IMR-90 (cell line): Measurements from ENCODE around the gene RPS15. TPM values are rescaled to one million over a fixed set of nuclear protein-coding genes. Genes with fewer than 3 reads are reported as not detected.

ENCODE experiments used
- ATAC-seq: fragments of 200-7000 bp; cut with Tn5 transposase; 2 replicates; pipeline ENCODE4 v1.9.1; 2020; ENCODE audit warnings: low read depth, mild to moderate bottlenecking, moderate library complexity
- BruUV-seq: library from RNA; stranded (reverse); fragments of 400-500 nt; replicated peaks from 2 replicates; lab custom pipeline; 2021; lab: Mats Ljungman, UMichigan
- CTCF ChIA-PET: fragments of 300-600 bp; formaldehyde crosslinking; extraction: SDS; loops from one replicate; lab custom pipeline; 2021; ENCODE audit warnings: antibody characterized with exemption; lab: Yijun Ruan, JAX
- POLR2A ChIA-PET: fragments of 300-600 bp; sonication (Branson Sonifier 250); formaldehyde crosslinking; loops from one replicate; lab custom pipeline; 2022; ENCODE audit warnings: antibody characterized with exemption; ENCODE audit not compliant: unreplicated experiment; lab: Charles Lee
- DNase-seq: peaks from one replicate; pipeline ENCODE4 v3.0.0; 2013
- H2AFZ ChIP-seq: replicated peaks from 2 replicates; pipeline ENCODE3; 2013; ENCODE audit warnings: low read length, mild to moderate bottlenecking; ENCODE audit not compliant: poor library complexity
- H2AK5ac ChIP-seq: 2 replicates; pipeline ENCODE4 v1.6.1; 2013; ENCODE audit warnings: low read depth, low read length, inconsistent platforms
- H2AK9ac ChIP-seq: replicated peaks from 2 replicates; pipeline ENCODE3; 2013; ENCODE audit warnings: mild to moderate bottlenecking, low read depth, low read length, moderate library complexity; ENCODE audit not compliant: poor library complexity
- H2BK120ac ChIP-seq: 2 replicates; pipeline ENCODE4 v1.6.1; 2013; ENCODE audit warnings: low read depth, low read length, inconsistent platforms
- H2BK15ac ChIP-seq: 3 replicates; pipeline ENCODE4 v1.6.1; 2013; ENCODE audit warnings: low read depth, low read length, inconsistent platforms
- H2BK20ac ChIP-seq: 2 replicates; pipeline ENCODE4 v1.6.1; 2013; ENCODE audit warnings: low read depth, mild to moderate bottlenecking, inconsistent platforms, low read length, moderate library complexity
- H2BK5ac ChIP-seq: 2 replicates; pipeline ENCODE4 v1.6.1; 2013; ENCODE audit warnings: mild to moderate bottlenecking, low read depth, low read length, inconsistent platforms; ENCODE audit not compliant: poor library complexity, severe bottlenecking
- H3K14ac ChIP-seq: replicated peaks from 2 replicates; pipeline ENCODE4 v1.6.1; 2013; ENCODE audit warnings: low read depth, low read length, inconsistent platforms
- H3K18ac ChIP-seq: 2 replicates; pipeline ENCODE4 v1.6.1; 2013; ENCODE audit warnings: low read depth, low read length, control low read depth
- H3K23ac ChIP-seq: 2 replicates; pipeline ENCODE4 v1.6.1; 2013; ENCODE audit warnings: low read depth, low read length, inconsistent platforms
- H3K27ac ChIP-seq: 2 replicates; pipeline ENCODE4 v1.5.1; 2013; ENCODE audit warnings: mild to moderate bottlenecking, control low read depth, low read length; ENCODE audit not compliant: insufficient read depth
- H3K27me3 ChIP-seq: 2 replicates; pipeline ENCODE4 v1.6.1; 2013; ENCODE audit warnings: low read length; ENCODE audit not compliant: control insufficient read depth, insufficient read depth
- H3K36me3 ChIP-seq: 2 replicates; pipeline ENCODE4 v1.6.1; 2013; ENCODE audit warnings: low read length, mixed read lengths; ENCODE audit not compliant: control insufficient read depth, insufficient read depth
- H3K4ac ChIP-seq: 2 replicates; pipeline ENCODE4 v1.6.1; 2013; ENCODE audit warnings: low read depth, low read length, inconsistent platforms
- H3K4me1 ChIP-seq: 2 replicates; pipeline ENCODE4 v1.6.1; 2013; ENCODE audit warnings: low read length, mixed read lengths; ENCODE audit not compliant: control insufficient read depth, insufficient read depth
- H3K4me2 ChIP-seq: 2 replicates; pipeline ENCODE4 v1.6.1; 2013; ENCODE audit warnings: low read depth, mild to moderate bottlenecking, control low read depth, low read length, moderate library complexity
- H3K4me3 ChIP-seq: 2 replicates; pipeline ENCODE4 v1.5.1; 2013; ENCODE audit warnings: low read depth, mild to moderate bottlenecking, control low read depth, low read length, moderate library complexity; ENCODE audit not compliant: insufficient read depth
- H3K56ac ChIP-seq: 2 replicates; pipeline ENCODE4 v1.6.1; 2013; ENCODE audit warnings: low read length, inconsistent platforms; ENCODE audit not compliant: insufficient read depth; ENCODE audit errors: extremely low read depth
- H3K79me1 ChIP-seq, 2 experiments: 2 replicates each; pipeline ENCODE4 v1.6.1; 2013; ENCODE audit warnings: low read length in 2 of 2, inconsistent platforms in 1 of 2, low read depth in 1 of 2
- H3K9ac ChIP-seq: 2 replicates; pipeline ENCODE4 v1.6.1; 2013; ENCODE audit warnings: low read depth, low read length, control low read depth
- H3K9me1 ChIP-seq: 2 replicates; pipeline ENCODE4 v1.6.1; 2013; ENCODE audit warnings: low read length, inconsistent platforms; ENCODE audit not compliant: insufficient read depth
- H3K9me3 ChIP-seq: 2 replicates; pipeline ENCODE4 v1.6.1; 2013; ENCODE audit warnings: low read length; ENCODE audit not compliant: control insufficient read depth, insufficient read depth
- H4K20me1 ChIP-seq: 2 replicates; pipeline ENCODE4 v1.6.1; 2013; ENCODE audit warnings: low read length, inconsistent platforms; ENCODE audit not compliant: insufficient read depth
- H4K5ac ChIP-seq: 2 replicates; pipeline ENCODE4 v1.6.1; 2013; ENCODE audit warnings: mild to moderate bottlenecking, low read depth, low read length, control low read depth
- H4K8ac ChIP-seq, 2 experiments: 2 replicates each; pipeline ENCODE4 v1.6.1; 2013; ENCODE audit warnings: low read depth in 2 of 2, low read length in 2 of 2, control low read depth in 1 of 2, inconsistent platforms in 1 of 2
- H4K91ac ChIP-seq: 2 replicates; pipeline ENCODE4 v1.6.1; 2013; ENCODE audit warnings: low read depth, low read length, inconsistent platforms; ENCODE audit not compliant: insufficient read depth
- BHLHE40 ChIP-seq: fragments of 150-350 bp; IDR thresholded peaks from 2 replicates; pipeline ENCODE4 v1.6.1; 2016; ENCODE audit warnings: mild to moderate bottlenecking, low read depth, low read length
- CEBPB ChIP-seq: IDR thresholded peaks from 2 replicates; pipeline ENCODE4 v1.6.1; 2012; ENCODE audit warnings: low read depth, low read length, improper control_type of control experiment
- CHD1 ChIP-seq: IDR thresholded peaks from 2 replicates; pipeline ENCODE4 v1.6.1; 2012; ENCODE audit warnings: low read depth, low read length, improper control_type of control experiment
- CTCF ChIP-seq: conservative IDR thresholded peaks from 2 replicates; pipeline ENCODE4 v1.5.1; 2012; ENCODE audit warnings: mild to moderate bottlenecking, low read depth, low read length, improper control_type of control experiment
- FOS ChIP-seq: fragments of 150-350 bp; IDR thresholded peaks from 2 replicates; pipeline ENCODE4 v1.6.1; 2016; ENCODE audit warnings: low read depth, low read length
- MAFK ChIP-seq: IDR thresholded peaks from 2 replicates; pipeline ENCODE4 v1.6.1; 2012; ENCODE audit warnings: low read depth, low read length, improper control_type of control experiment
- MAZ ChIP-seq: IDR thresholded peaks from 2 replicates; pipeline ENCODE4 v1.6.1; 2012; ENCODE audit warnings: low read depth, mild to moderate bottlenecking, low read length, improper control_type of control experiment, moderate library complexity, borderline replicate concordance
- MXI1 ChIP-seq: IDR thresholded peaks from 2 replicates; pipeline ENCODE4 v1.6.1; 2012; ENCODE audit warnings: low read depth, mild to moderate bottlenecking, low read length, moderate library complexity, borderline replicate concordance
- NFE2L2 ChIP-seq: fragments of 150-350 bp; IDR thresholded peaks from 2 replicates; pipeline ENCODE4 v1.6.1; 2016; ENCODE audit warnings: low read depth, mild to moderate bottlenecking, low read length
- POLR2A ChIP-seq: IDR thresholded peaks from 2 replicates; pipeline ENCODE4 v1.6.1; 2012; ENCODE audit warnings: mild to moderate bottlenecking, low read depth, low read length
- RAD21 ChIP-seq: IDR thresholded peaks from 2 replicates; pipeline ENCODE4 v1.6.1; 2012; ENCODE audit warnings: low read length, improper control_type of control experiment
- RCOR1 ChIP-seq: IDR thresholded peaks from 2 replicates; pipeline ENCODE4 v1.6.1; 2012; ENCODE audit warnings: mild to moderate bottlenecking, low read length, improper control_type of control experiment; ENCODE audit not compliant: insufficient replicate concordance
- RFX5 ChIP-seq: IDR thresholded peaks from 2 replicates; pipeline ENCODE4 v1.8.0; 2012; ENCODE audit warnings: low read depth, mild to moderate bottlenecking, low read length, moderate library complexity
- SMC3 ChIP-seq: fragments of 150-350 bp; IDR thresholded peaks from 2 replicates; pipeline ENCODE4 v1.6.1; 2016; ENCODE audit warnings: low read depth, mild to moderate bottlenecking, antibody characterized with exemption, low read length, moderate library complexity
- WGBS, 2 experiments: methylation state at CpG; one replicate each; pipeline versions ENCODE4 v1.1.5 to v1.1.7; 2013; ENCODE audit warnings: missing lambda C conversion rate in 2 of 2; ENCODE audit not compliant: insufficient read length in 1 of 2; ENCODE audit errors: extremely low coverage in 2 of 2; 5-methylcytosine and 5-hydroxymethylcytosine counted together
- dilution Hi-C: fragments of 300-500 bp; cut with HindIII; formaldehyde crosslinking; loops from one replicate; pipeline ENCODE4 v1.14.3; 2018; ENCODE audit warnings: low sequenced_read_pairs; ENCODE audit not compliant: unreplicated experiment
- in situ Hi-C: fragments of 300-500 bp; cut with MboI; formaldehyde crosslinking; loops from 3 replicates; pipeline ENCODE4 v1.14.3; 2019; ENCODE audit warnings: low sequenced_read_pairs, inconsistent platforms, mixed read lengths
- intact Hi-C: fragments of 100-400 bp; cut with micrococcal nuclease; formaldehyde crosslinking; loops from 2 replicates; pipeline ENCODE4 v1.10.0; 2022
- polyA plus RNA-seq, 3 experiments: library from polyadenylated mRNA; depleted of rRNA; stranded (reverse); fragments of >200 nt; gene quantifications; 2 replicates each; pipeline ENCODE4 v1.2.3, GENCODE V29; 2012; ENCODE audit warnings: low replicate concordance in 1 of 3
- total RNA-seq: library from RNA; depleted of rRNA; stranded (reverse); fragments of >200 nt; gene quantifications from 2 replicates; pipeline ENCODE4 v1.2.3, GENCODE V29; 2012
- TF ChIP-seq, protein P1 (sequence below): fragments of 150-350 bp; IDR thresholded peaks from 2 replicates; pipeline ENCODE4 v1.6.1; 2016; ENCODE audit warnings: low read depth, mild to moderate bottlenecking, low read length, moderate library complexity, borderline replicate concordance

RPS15 gene
- total and polyA plus RNA-seq, 2 of the 4 experiments (the other 2 are of a cell fraction): 1,179 to 1,855 TPM

- H2BK15ac ChIP-seq: peak within 1 kb of the TSS; percentile 85; the same call in 1 of the 3 replicates
- peak within 1 kb of the TSS; percentile 80 to 98 for H4K8ac ChIP-seq
- H2AK9ac ChIP-seq: peak within 1 kb of the TSS; percentile 92
- ChIA-PET CTCF (no interaction called here), POLR2A (no interaction called here)
- H3K36me3 ChIP-seq: peaks cover 9% of the 10 kb centered on the region
- H4K5ac ChIP-seq: peak within 1 kb of the TSS; percentile 81
- H3K18ac ChIP-seq: peak within 1 kb of the TSS; percentile 53; the same call in 1 of the 2 replicates
- in situ Hi-C loops: no loop called here
- no peaks in the 10 kb centered on the region for H3K27me3 ChIP-seq
- peak within 1 kb of the TSS; percentile 54 for H3K4me3 ChIP-seq
- peaks cover 25% of the 10 kb centered on the region for H4K20me1 ChIP-seq
- peak within 1 kb of the TSS; percentile 83 for H3K27ac ChIP-seq
- peak within 1 kb of the TSS; percentile 47 for H2AK5ac ChIP-seq
- peak within 1 kb of the TSS; percentile 74 for H3K4me2 ChIP-seq
- no peaks in the 10 kb centered on the region for H3K9me3 ChIP-seq
- no TSS peak for BruUV-seq
- peak within 1 kb of the TSS; percentile 40; the same call in 1 of the 2 replicates for H2BK20ac ChIP-seq
- H2BK5ac ChIP-seq: peak within 1 kb of the TSS; percentile 77
- peaks cover 10 to 42% of the 10 kb centered on the region in 2 experiments for H3K79me1 ChIP-seq
- peak within 1 kb of the TSS; percentile 77 for H3K9ac ChIP-seq
- peak within 1 kb of the TSS; percentile 78 for H3K23ac ChIP-seq
- no peak within 1 kb of the TSS for H3K56ac ChIP-seq
- 0% methylated on average over 49 of the region's 71 CpGs; no CpG with 5 or more reads in 1 of the 2 experiments for WGBS, 2 experiments
- peak; percentile 89 for DNase-seq
- peak within 1 kb of the TSS; percentile 97 for H3K4ac ChIP-seq
- H3K9me1 ChIP-seq: 0 out of 2 replicates have a peak, but pooled peaks cover 3% of the 10 kb centered on the region
- H2AFZ ChIP-seq: peak within 1 kb of the TSS; percentile 99
- dilution Hi-C loops: no loop called here
- no peaks in the 10 kb centered on the region for H3K4me1 ChIP-seq
- ATAC-seq: peak; percentile 95
- H2BK120ac ChIP-seq: peak within 1 kb of the TSS; percentile 85
- peak within 1 kb of the TSS; percentile 97 for H3K14ac ChIP-seq
- intact Hi-C loops: no loop called here
- peak within 1 kb of the TSS; percentile 92 for H4K91ac ChIP-seq
- TF ChIP-seq MAZ (peak; percentile 38; the same call in 1 of the 2 replicates), NFE2L2 (no peak), CHD1 (no peak), SMC3 (no peak), MAFK (no peak), CEBPB (no peak), MXI1 (no peak), POLR2A (peak; percentile 79), RFX5 (no peak), RCOR1 (peak; percentile 100), BHLHE40 (no peak), RAD21 (no peak), FOS (no peak), CTCF (no peak)
- TF ChIP-seq, protein P1, sequence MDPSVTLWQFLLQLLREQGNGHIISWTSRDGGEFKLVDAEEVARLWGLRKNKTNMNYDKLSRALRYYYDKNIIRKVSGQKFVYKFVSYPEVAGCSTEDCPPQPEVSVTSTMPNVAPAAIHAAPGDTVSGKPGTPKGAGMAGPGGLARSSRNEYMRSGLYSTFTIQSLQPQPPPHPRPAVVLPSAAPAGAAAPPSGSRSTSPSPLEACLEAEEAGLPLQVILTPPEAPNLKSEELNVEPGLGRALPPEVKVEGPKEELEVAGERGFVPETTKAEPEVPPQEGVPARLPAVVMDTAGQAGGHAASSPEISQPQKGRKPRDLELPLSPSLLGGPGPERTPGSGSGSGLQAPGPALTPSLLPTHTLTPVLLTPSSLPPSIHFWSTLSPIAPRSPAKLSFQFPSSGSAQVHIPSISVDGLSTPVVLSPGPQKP: no peak
These were observed 40.9 kb downstream of the RPS15 start, which contains the start of gene C19orf25 for GRCh38 chr19:1478934-1479707. C19orf25 (minus strand) TSS chr19:1479215; CDS start chr19:1478903, 312 bp downstream.
